ENCODE results near the gene MAD2L2.

MAD2L2 gene

DNA sequence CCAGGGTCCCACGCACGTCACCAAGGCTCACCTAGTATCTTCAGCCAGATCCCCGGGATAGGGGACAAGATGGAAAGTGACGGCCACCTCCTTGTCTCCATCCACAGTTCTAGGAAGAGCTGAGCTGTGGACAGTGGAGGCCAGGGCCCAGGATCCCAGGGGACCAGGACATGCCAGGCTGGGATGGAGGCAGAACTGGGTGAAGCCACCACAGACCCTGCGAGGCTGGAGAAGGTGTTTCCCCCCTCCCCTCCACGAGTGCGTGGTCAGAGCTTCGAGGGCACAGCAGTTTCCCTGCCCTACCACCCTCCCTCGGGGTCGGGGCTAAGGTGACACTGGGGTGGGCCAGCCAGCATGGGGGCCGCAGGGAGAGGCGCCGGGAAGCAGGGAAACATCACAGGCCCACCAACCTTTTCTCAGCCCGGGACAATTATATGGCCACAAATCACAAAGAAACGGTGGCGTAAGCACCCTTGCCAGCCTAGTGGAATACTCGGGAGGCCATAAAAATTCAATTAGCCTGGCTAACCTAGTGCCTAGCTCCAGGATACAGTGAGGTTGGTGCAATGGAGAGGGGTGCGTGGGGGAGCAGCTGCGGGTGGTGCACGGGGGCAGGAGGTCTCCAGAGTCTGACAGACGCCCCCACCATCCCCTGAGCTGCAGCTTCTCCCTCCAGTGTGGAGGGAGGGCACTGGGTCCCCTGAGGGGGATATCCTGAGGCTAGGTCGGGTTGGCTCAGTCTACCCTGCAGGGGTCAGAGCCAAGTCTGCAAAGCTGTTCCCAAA lies 23.9 kb upstream of the MAD2L2 start:
- H3K27me3 ChIP-seq (ENCODE audit: control insufficient read depth, insufficient read depth, low read length), result peaks cover 4% of the 10 kb centered on the region

DNA sequence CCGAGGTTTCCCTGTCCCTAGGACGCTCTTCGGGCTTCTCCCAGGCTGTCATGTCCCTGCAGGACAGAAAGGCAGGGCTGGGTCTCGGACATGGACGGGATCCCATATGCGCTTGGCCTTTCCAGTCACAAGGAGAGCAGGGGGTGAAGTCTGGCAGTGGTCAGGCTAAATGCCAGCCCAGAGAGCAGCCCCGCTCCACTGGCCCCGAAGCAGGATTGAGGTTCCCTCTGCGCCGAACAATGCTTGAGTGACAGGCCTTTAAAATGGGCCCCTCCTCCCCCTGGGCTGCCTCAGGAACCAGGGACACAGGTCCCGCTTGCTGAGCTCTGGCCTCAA lies 23.2 kb upstream of the MAD2L2 start:
- no peak overlapping the region for H3K4me3 ChIP-seq (ENCODE audit: low read depth, low read length)
- no peaks in the 10 kb centered on the region for H3K79me2 ChIP-seq
- no peaks in the 10 kb centered on the region for H3K9me3 ChIP-seq (ENCODE audit: control insufficient read depth, low read length)
- H3K27ac ChIP-seq, result no peak overlapping the region
- no peak overlapping the region for H2AFZ ChIP-seq
- H3K36me3 ChIP-seq (ENCODE audit: control insufficient read depth, insufficient read depth, low read length), result no peaks in the 10 kb centered on the region
- peaks cover 4% of the 10 kb centered on the region for H3K27me3 ChIP-seq (ENCODE audit: control insufficient read depth, insufficient read depth, low read length)
- H3K9ac ChIP-seq, result no peak overlapping the region
- H3K4me2 ChIP-seq (ENCODE audit: low read length), result no peak overlapping the region
- TF ChIP-seq, protein P1, sequence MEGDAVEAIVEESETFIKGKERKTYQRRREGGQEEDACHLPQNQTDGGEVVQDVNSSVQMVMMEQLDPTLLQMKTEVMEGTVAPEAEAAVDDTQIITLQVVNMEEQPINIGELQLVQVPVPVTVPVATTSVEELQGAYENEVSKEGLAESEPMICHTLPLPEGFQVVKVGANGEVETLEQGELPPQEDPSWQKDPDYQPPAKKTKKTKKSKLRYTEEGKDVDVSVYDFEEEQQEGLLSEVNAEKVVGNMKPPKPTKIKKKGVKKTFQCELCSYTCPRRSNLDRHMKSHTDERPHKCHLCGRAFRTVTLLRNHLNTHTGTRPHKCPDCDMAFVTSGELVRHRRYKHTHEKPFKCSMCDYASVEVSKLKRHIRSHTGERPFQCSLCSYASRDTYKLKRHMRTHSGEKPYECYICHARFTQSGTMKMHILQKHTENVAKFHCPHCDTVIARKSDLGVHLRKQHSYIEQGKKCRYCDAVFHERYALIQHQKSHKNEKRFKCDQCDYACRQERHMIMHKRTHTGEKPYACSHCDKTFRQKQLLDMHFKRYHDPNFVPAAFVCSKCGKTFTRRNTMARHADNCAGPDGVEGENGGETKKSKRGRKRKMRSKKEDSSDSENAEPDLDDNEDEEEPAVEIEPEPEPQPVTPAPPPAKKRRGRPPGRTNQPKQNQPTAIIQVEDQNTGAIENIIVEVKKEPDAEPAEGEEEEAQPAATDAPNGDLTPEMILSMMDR (IDR thresholded peaks at IDR 0.05), result no peak
- peaks cover 4% of the 10 kb centered on the region for H3K4me1 ChIP-seq

More for the DNA sequence above, 23.9 kb upstream of the MAD2L2 start:
- H3K9ac ChIP-seq, result no peak overlapping the region
- TF ChIP-seq, protein P1 (IDR thresholded peaks at IDR 0.05), result no peak
- H3K36me3 ChIP-seq (ENCODE audit: control insufficient read depth, insufficient read depth, low read length), result no peaks in the 10 kb centered on the region
- no peaks in the 10 kb centered on the region for H3K79me2 ChIP-seq
- H3K9me3 ChIP-seq (ENCODE audit: control insufficient read depth, low read length), result no peaks in the 10 kb centered on the region
- no peak overlapping the region for H3K4me2 ChIP-seq (ENCODE audit: low read length)
- no peak overlapping the region for H3K4me3 ChIP-seq (ENCODE audit: low read depth, low read length)
- H3K4me1 ChIP-seq, result peaks cover 4% of the 10 kb centered on the region
- H2AFZ ChIP-seq, result no peak overlapping the region
- no peak overlapping the region for H3K27ac ChIP-seq

DNA sequence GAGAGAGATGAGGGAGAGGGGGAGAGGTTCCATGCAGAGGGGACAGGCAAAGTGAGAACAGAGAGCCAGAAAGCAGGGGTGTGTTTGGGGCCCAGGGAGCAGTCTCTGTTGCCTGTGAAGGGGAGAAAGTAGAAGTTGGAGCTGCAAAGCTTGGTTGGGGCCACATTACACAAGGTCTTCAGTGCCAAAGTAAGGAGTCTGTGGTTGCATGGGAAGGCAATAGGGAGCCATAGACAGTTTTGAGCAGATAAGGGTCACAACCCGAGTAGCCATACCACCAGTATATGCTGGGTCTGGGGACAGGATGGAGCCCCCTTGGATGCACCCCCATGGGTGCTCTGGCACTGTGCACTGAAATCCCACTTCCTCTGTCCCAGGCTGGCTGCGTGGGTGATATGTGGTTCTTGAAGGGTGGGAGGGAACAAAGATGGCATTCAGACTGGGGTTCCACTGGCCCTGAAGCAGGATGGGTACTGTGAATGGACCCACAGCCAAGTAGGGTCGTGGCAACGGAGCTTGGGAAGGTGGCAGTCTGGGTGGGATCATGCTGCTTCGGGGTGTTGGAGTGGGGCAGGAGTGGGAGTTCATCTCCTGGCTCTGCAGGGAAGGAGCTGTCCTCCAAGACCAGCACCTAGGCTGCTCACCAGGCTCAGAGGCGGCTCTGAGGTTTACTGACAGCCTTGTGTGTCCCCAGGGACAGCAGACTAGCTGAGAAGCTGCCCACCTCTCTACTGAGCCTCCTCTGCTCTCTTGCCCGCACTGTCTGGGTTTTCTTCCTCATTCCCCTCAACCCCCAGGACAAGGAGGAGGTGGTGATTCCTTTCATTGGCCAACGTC lies 22.6 kb upstream of the MAD2L2 start:
- no peak overlapping the region for H3K4me2 ChIP-seq (ENCODE audit: low read length)
- TF ChIP-seq, protein P1 (IDR thresholded peaks at IDR 0.05), result no peak
- peaks cover 4% of the 10 kb centered on the region for H3K27me3 ChIP-seq (ENCODE audit: control insufficient read depth, insufficient read depth, low read length)
- H2AFZ ChIP-seq, result no peak overlapping the region
- peaks cover 4% of the 10 kb centered on the region for H3K4me1 ChIP-seq
- H3K27ac ChIP-seq, result no peak overlapping the region
- no peaks in the 10 kb centered on the region for H3K9me3 ChIP-seq (ENCODE audit: control insufficient read depth, low read length)
- no peaks in the 10 kb centered on the region for H3K79me2 ChIP-seq
- no peak overlapping the region for H3K4me3 ChIP-seq (ENCODE audit: low read depth, low read length)
- no peak overlapping the region for H3K9ac ChIP-seq
- no peaks in the 10 kb centered on the region for H3K36me3 ChIP-seq (ENCODE audit: control insufficient read depth, insufficient read depth, low read length)

DNA sequence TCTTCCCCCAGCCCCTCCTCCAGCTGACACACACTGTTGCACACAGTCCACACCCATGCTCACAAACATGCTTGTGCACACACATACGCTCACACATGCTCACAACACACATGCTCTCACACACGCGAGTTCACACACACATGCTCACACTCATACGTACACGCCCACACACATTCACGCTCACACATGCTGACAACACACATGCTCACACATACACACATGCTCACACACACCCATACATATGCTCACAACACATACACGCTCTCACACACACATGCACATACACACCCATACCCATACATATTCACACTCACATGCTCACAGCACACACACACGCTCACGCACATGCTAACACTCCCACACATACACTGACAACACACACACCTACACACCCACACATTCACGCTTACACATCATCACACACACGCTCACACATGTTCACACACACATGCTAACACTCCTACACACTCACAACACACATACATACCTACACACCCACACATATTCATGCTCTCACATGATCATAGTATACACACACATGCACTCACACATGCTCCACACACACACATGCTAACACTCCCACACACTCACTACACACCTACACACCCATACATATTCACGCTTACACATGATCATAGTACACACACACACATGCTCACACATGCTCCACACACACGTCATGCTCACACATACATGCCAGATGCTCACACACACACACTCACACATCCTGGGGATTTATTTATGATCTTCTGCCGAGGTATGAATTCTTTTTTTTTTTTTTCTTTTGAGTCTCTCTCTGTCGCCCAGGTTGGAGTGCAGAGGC lies 21.2 kb upstream of the MAD2L2 start:
- Histone ChIP-seq H3K9ac (no peak overlapping the region), H3K4me3 (ENCODE audit: low read depth, low read length) (no peak overlapping the region), H3K27me3 (ENCODE audit: control insufficient read depth, insufficient read depth, low read length) (peaks cover 4% of the 10 kb centered on the region), H3K27ac (no peak overlapping the region), H3K4me1 (no peaks in the 10 kb centered on the region), H3K36me3 (ENCODE audit: control insufficient read depth, insufficient read depth, low read length) (no peaks in the 10 kb centered on the region), H3K9me3 (ENCODE audit: control insufficient read depth, low read length) (no peaks in the 10 kb centered on the region), H3K79me2 (no peaks in the 10 kb centered on the region), H3K4me2 (ENCODE audit: low read length) (no peak overlapping the region), H2AFZ (no peak overlapping the region)
- TF ChIP-seq, protein P1 (IDR thresholded peaks at IDR 0.05), result no peak

Data from parathyroid adenoma (tissue), 2 donors.